NB4 (cell line): ENCODE measurements around the gene ANKS1B.
A peak's percentile ranks its signal among the peaks of the same experiment; 100 is the strongest.

ENCODE experiments used
- DNase-seq: peaks from one replicate; pipeline ENCODE4 v3.0.0; 2010; ENCODE audit warnings: low read depth
- H3K4me3 ChIP-seq: one replicate; pipeline ENCODE4 v1.5.1; 2011; ENCODE audit warnings: mild to moderate bottlenecking, low read depth, low read length, moderate library complexity
- CTCF ChIP-seq: IDR thresholded peaks from one replicate; pipeline ENCODE4 v1.5.1; 2012; ENCODE audit warnings: low read depth, low read length
- MAX ChIP-seq: IDR thresholded peaks from 2 replicates; pipeline ENCODE4 v1.6.1; 2011; ENCODE audit warnings: low read depth, low read length
- MYC ChIP-seq: IDR thresholded peaks from 2 replicates; pipeline ENCODE4 v1.6.1; 2011; ENCODE audit warnings: low read depth, low read length
- POLR2A ChIP-seq: IDR thresholded peaks from 2 replicates; pipeline ENCODE4 v1.6.1; 2011; ENCODE audit warnings: mild to moderate bottlenecking; ENCODE audit not compliant: insufficient read length; ENCODE audit errors: extremely low read depth

The ANKS1B gene

GRCh38 chr12:99834710-99835109 is 150.0 kb downstream of the ANKS1B start:
- TF ChIP-seq POLR2A (no peak), CTCF (no peak), MAX (no peak), MYC (no peak)
- no peak overlapping the region for H3K4me3 ChIP-seq
- no peak for DNase-seq

- DNase-seq: no peak
- TF ChIP-seq MAX (no peak), CTCF (no peak), POLR2A (no peak), MYC (no peak)
- H3K4me3 ChIP-seq: no peak overlapping the region
Measured at GRCh38 chr12:99833397-99833796, 151.3 kb downstream of the ANKS1B start.

GRCh38 chr12:99824900-99825542 is 159.7 kb downstream of the ANKS1B start:
- DNase-seq: no peak
- H3K4me3 ChIP-seq: no peak overlapping the region
- no peak for TF ChIP-seq CTCF
- no peak for TF ChIP-seq MYC
- no peak for TF ChIP-seq POLR2A
- no peak for TF ChIP-seq MAX

GRCh38 chr12:99822273-99822672 is 162.5 kb downstream of the ANKS1B start:
- no peak for DNase-seq
- no peak overlapping the region for H3K4me3 ChIP-seq
- TF ChIP-seq CTCF: peak; percentile 11
- no peak for TF ChIP-seq MYC
- no peak for TF ChIP-seq POLR2A

- H3K4me3 ChIP-seq: no peak overlapping the region
- TF ChIP-seq MAX (no peak), CTCF (no peak), MYC (no peak), POLR2A (no peak)
- DNase-seq: peak; percentile 35
Measured at GRCh38 chr12:99810718-99811593, 173.8 kb downstream of the ANKS1B start.
